Measurements from ENCODE around the gene SLC6A6.
"Not testable (repeated sequence)": the region's sequence is repeated elsewhere in the genome, so short reads cannot be mapped to it uniquely, and the experiment has no call there.

GRCh38 chr3:14409779-14410063 is 7.3 kb downstream of the SLC6A6 start:
- not testable (repeated sequence) for TF ChIP-seq EP300 (IDR thresholded peaks at IDR 0.05; ENCODE audit: low read depth); CTCF (IDR thresholded peaks at IDR 0.05)
